Cardiac fibroblast (primary cell): ENCODE results near the gene PPL.
A peak's percentile ranks its signal among the peaks of the same experiment; 100 is the strongest.
"Not testable (repeated sequence)": the region's sequence is repeated elsewhere in the genome, so short reads cannot be mapped to it uniquely, and the experiment has no call there.

Experiments used
- DNase-seq, 2 donors: peaks; one replicate each; pipeline versions ENCODE4 v3.0.0 to v3.0.0-alpha.2; 2010; ENCODE audit warnings: low read depth in 2 of 2
- H3K4me3 ChIP-seq, 2 donors: replicated peaks in 1 of 2; 1 replicate in 1 of 2; 2 replicates in 1 of 2; pipeline ENCODE4 v1.5.1; 2011; ENCODE audit warnings: low read depth in 2 of 2, low read length in 2 of 2, mild to moderate bottlenecking in 2 of 2, moderate library complexity in 1 of 2
- CTCF ChIP-seq: IDR thresholded peaks from one replicate; pipeline ENCODE4 v1.5.1; 2011; ENCODE audit warnings: low read depth, mild to moderate bottlenecking, low read length, inconsistent platforms

PPL gene

GRCh38 chr16:4900036-4900435, 36.9 kb downstream of the PPL start:
- peak; percentile 16 to 42 for DNase-seq
- H3K4me3 ChIP-seq, result no peak overlapping the region
- TF ChIP-seq CTCF, result no peak

- TF ChIP-seq CTCF, result no peak
- no peak for DNase-seq
- H3K4me3 ChIP-seq, result no peak overlapping the region
Measured at GRCh38 chr16:4899474-4899846, 37.5 kb downstream of the PPL start.

GRCh38 chr16:4898811-4899473, 38.0 kb downstream of the PPL start:
- no peak for TF ChIP-seq CTCF
- no peak overlapping the region for H3K4me3 ChIP-seq
- DNase-seq, result no peak

- DNase-seq, result no peak
- TF ChIP-seq CTCF, result no peak
- H3K4me3 ChIP-seq, result no peak overlapping the region
Measured at GRCh38 chr16:4897328-4897727, 39.6 kb downstream of the PPL start.

- DNase-seq, H3K4me3 ChIP-seq: not testable (repeated sequence)
Measured at GRCh38 chr16:4896761-4897160, 40.2 kb downstream of the PPL start.

- TF ChIP-seq CTCF, result no peak
- no peak for DNase-seq
- no peak overlapping the region for H3K4me3 ChIP-seq
Measured at GRCh38 chr16:4895366-4895765, 41.6 kb downstream of the PPL start.

- DNase-seq, result no peak
- TF ChIP-seq CTCF, result no peak
- no peak overlapping the region for H3K4me3 ChIP-seq
Measured at GRCh38 chr16:4894276-4895150, 42.4 kb downstream of the PPL start.
